ENCODE data around the gene GTF2A1L.

Gene GTF2A1L

GRCh38 chr2:48722391-48722790 is 104.7 kb downstream of the GTF2A1L start:
- CTCF ChIA-PET: no interaction called here
- no peak for DNase-seq (ENCODE audit: low spot score)
- no peak for TF ChIP-seq CTCF (conservative IDR thresholded peaks at IDR 0.05; ENCODE audit: low read depth)
- POLR2A ChIA-PET (ENCODE audit: low non-redundant PET): no interaction called here
- H3K27ac ChIP-seq: no peak overlapping the region

- DNase-seq (ENCODE audit: low spot score): no peak
- TF ChIP-seq CTCF (conservative IDR thresholded peaks at IDR 0.05; ENCODE audit: low read depth): no peak
- H3K27ac ChIP-seq: no peak overlapping the region
- ChIA-PET POLR2A (ENCODE audit: low non-redundant PET) (no interaction called here), CTCF (no interaction called here)
Observed at GRCh38 chr2:48723129-48723528, 105.5 kb downstream of the GTF2A1L start.

DNA sequence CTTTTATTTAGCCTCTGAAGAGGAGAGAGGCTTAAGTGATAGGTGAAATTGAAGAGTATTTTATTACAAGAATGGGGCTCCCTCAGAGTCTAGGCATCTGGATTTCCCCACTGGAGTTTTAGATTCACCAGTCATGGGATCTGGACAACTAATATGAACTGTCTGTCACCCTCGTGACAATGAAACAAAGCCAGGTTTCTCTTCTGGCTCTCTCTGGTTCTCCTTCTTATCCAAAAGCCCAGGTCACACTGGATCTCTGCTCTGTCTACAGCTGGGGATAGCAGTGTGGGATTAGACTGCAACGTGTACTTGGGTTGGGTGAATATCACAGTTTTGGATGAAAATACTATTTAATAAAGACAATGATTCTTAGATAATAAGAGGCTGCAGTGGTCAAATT is 106.6 kb downstream of the GTF2A1L start:
- POLR2A ChIA-PET (ENCODE audit: low non-redundant PET): no interaction called here
- CTCF ChIA-PET: no interaction called here

GRCh38 chr2:48725696-48726494 is 108.2 kb downstream of the GTF2A1L start:
- ChIA-PET POLR2A (ENCODE audit: low non-redundant PET) (no interaction called here), CTCF (no interaction called here)
- no peak for DNase-seq (ENCODE audit: low spot score)
- H3K27ac ChIP-seq: no peak overlapping the region
- TF ChIP-seq CTCF (conservative IDR thresholded peaks at IDR 0.05; ENCODE audit: low read depth): no peak

More for the DNA sequence above, 106.6 kb downstream of the GTF2A1L start:
- no peak overlapping the region for H3K27ac ChIP-seq
- TF ChIP-seq CTCF (conservative IDR thresholded peaks at IDR 0.05; ENCODE audit: low read depth): no peak
- no peak for DNase-seq (ENCODE audit: low spot score)

GRCh38 chr2:48727560-48727959 is 109.9 kb downstream of the GTF2A1L start:
- no peak for DNase-seq (ENCODE audit: low spot score)
- TF ChIP-seq CTCF (conservative IDR thresholded peaks at IDR 0.05; ENCODE audit: low read depth): no peak
- ChIA-PET CTCF (interaction anchor here (0.6 kb wide), 4 partner anchors 19 to 127 kb away, joined by 3 to 4 read pairs (median 3); no protein-coding TSS in a partner anchor), POLR2A (ENCODE audit: low non-redundant PET) (no interaction called here)
- no peak overlapping the region for H3K27ac ChIP-seq

GRCh38 chr2:48728295-48728694 is 110.6 kb downstream of the GTF2A1L start:
- TF ChIP-seq CTCF (conservative IDR thresholded peaks at IDR 0.05; ENCODE audit: low read depth): no peak
- H3K27ac ChIP-seq: no peak overlapping the region
- ChIA-PET CTCF (interaction anchor here (0.6 kb wide), 2 partner anchors 19 to 128 kb away, joined by 3 read pairs; no protein-coding TSS in a partner anchor), POLR2A (ENCODE audit: low non-redundant PET) (no interaction called here)
- DNase-seq (ENCODE audit: low spot score): no peak

Measured in RWPE1 (cell line).